ENCODE data around the gene PEAR1. TPM values are rescaled to one million over a fixed set of nuclear protein-coding genes. Genes with fewer than 3 reads are reported as not detected.

The PEAR1 gene
- total and polyA plus RNA-seq, 2 of the 8 experiments (the other 6 are each of a cell fraction or from before 2014, with no cell fraction given) = 0.63 to 0.71 TPM

GRCh38 chr1:156860113-156860627 lies 33.3 kb upstream of the PEAR1 start:
- H3K4me2 ChIP-seq (ENCODE audit: insufficient read depth in 1 of 2, low read depth in 2 of 2, low read length in 2 of 2) = peak overlapping the region; percentile 73 to 94
- H4K5ac ChIP-seq (ENCODE audit: insufficient read length, low read depth, low read length) = no peak overlapping the region
- H2BK20ac ChIP-seq (ENCODE audit: low read length) = no peak overlapping the region
- H3K9me3 ChIP-seq (ENCODE audit: insufficient read depth in 2 of 2, low read depth in 1 of 2, low read length in 1 of 2) = no peaks in the 10 kb centered on the region
- no peaks in the 10 kb centered on the region for H3K79me2 ChIP-seq (ENCODE audit: control insufficient read depth in 1 of 2, insufficient read depth in 2 of 2, low read length in 2 of 2)
- CTCF ChIA-PET (ENCODE audit: partially characterized antibody) = interaction anchor here (0.6 to 25.2 kb wide), 40 partner anchors 11 to 965 kb away, joined by 3 to 719 read pairs (median 6); partner anchors contain the start of genes CRABP2, HDGF, ISG20L2 and LRRC71
- H2BK120ac ChIP-seq (replicated peaks; ENCODE audit: low read depth, low read length) = no peak overlapping the region
- H4K91ac ChIP-seq (replicated peaks; ENCODE audit: insufficient read length, low read length) = no peak overlapping the region
- no peak overlapping the region for H3K56ac ChIP-seq (replicated peaks; ENCODE audit: insufficient read length, low read depth, low read length)
- no peak overlapping the region for H3K4ac ChIP-seq (replicated peaks; ENCODE audit: insufficient read length, low read depth, low read length)
- no peak overlapping the region for H3K23ac ChIP-seq (ENCODE audit: insufficient read length)
- H3K36me3 ChIP-seq (ENCODE audit: control insufficient read depth in 2 of 4, insufficient read depth in 4 of 4, low read length in 3 of 4) = peaks cover 0 to 2% (median 0%) of the 10 kb centered on the region in 4 experiments; a peak in 1 of 8 replicates
- peaks cover 19% of the 10 kb centered on the region; the same call in 1 of the 2 replicates for H3K23me2 ChIP-seq (ENCODE audit: low read depth, low read length)
- H3K4me1 ChIP-seq (replicated peaks in 1 of 4; ENCODE audit: control insufficient read depth in 3 of 4, insufficient read depth in 4 of 4, low read length in 3 of 4) = peaks cover 0 to 15% (median 9%) of the 10 kb centered on the region in 4 experiments; a peak in 6 of 7 replicates
- 7% methylated on average over 32 of the region's 35 CpGs; no CpG with 5 or more reads in 1 of the 2 experiments for WGBS, 2 experiments (ENCODE audit: extremely low coverage in 1 of 2, insufficient coverage in 1 of 2, insufficient read length in 1 of 2, insufficient replicate concordance in 2 of 2, low coverage in 1 of 2, low lambda C conversion rate in 2 of 2, missing lambda C conversion rate in 1 of 2)
- H3K18ac ChIP-seq (ENCODE audit: extremely low read depth, low read length) = no peak overlapping the region; the same call in none of the 2 replicates
- H2BK12ac ChIP-seq (ENCODE audit: low read depth, low read length) = no peak overlapping the region
- H2AFZ ChIP-seq (ENCODE audit: low read length) = peak overlapping the region; percentile 66; the same call in 1 of the 2 replicates
- no peak overlapping the region for H2BK5ac ChIP-seq (ENCODE audit: low read depth, low read length)
- H2BK15ac ChIP-seq (ENCODE audit: low read length) = no peak overlapping the region
- no peak overlapping the region for H2AK5ac ChIP-seq (ENCODE audit: low read depth, low read length)
- no peaks in the 10 kb centered on the region for H3K79me1 ChIP-seq (ENCODE audit: low read depth, low read length)
- peaks cover 1 to 10% of the 10 kb centered on the region in 2 experiments for H4K20me1 ChIP-seq (replicated peaks in 1 of 2; ENCODE audit: control insufficient read depth in 1 of 2, insufficient read depth in 2 of 2, low read length in 2 of 2)
- H3K27me3 ChIP-seq (replicated peaks in 1 of 4; ENCODE audit: control insufficient read depth in 3 of 4, extremely low read depth in 1 of 4, insufficient read depth in 3 of 4, low read length in 3 of 4) = peaks cover 55 to 87% (median 82%) of the 10 kb centered on the region in 4 experiments
- H3K27ac ChIP-seq (ENCODE audit: low read depth, low read length) = no peak overlapping the region
- H4K8ac ChIP-seq (ENCODE audit: extremely low read depth, insufficient read depth, low read length) = no peak overlapping the region
- FAIRE-seq (no peak), DNase-seq (ENCODE audit: low read depth in 1 of 2, low spot score in 2 of 2) (peak in 1 of 2 experiments; percentile 85)
- H3K14ac ChIP-seq (ENCODE audit: insufficient read length) = no peak overlapping the region
- POLR2A ChIA-PET (ENCODE audit: partially characterized antibody) = interaction anchor here (0.6 to 2.5 kb wide), 19 partner anchors 11 to 168 kb away, joined by 3 to 7 read pairs (median 3); partner anchors contain the start of gene MRPL24
- H3K9ac ChIP-seq (replicated peaks in 1 of 4; ENCODE audit: extremely low read depth in 1 of 4, low read depth in 3 of 4, low read length in 3 of 4) = no peak overlapping the region
- H3K4me3 ChIP-seq (ENCODE audit: extremely low read depth in 1 of 4, insufficient read depth in 2 of 4, low read depth in 3 of 4, low read length in 4 of 4) = peak overlapping the region; percentile 31 to 62 (median 58)
- peak; percentile 67 to 80 (median 74) for TF ChIP-seq CTCF (IDR thresholded peaks at IDR 0.05; ENCODE audit: control extremely low read depth in 1 of 3, insufficient read depth in 1 of 3, low read depth in 1 of 3, low read length in 3 of 3)
- TF ChIP-seq SUZ12 (IDR thresholded peaks at IDR 0.05; ENCODE audit: low read length) = no peak; the same call in 1 of the 2 replicates
- no peak for TF ChIP-seq HDAC2 (IDR thresholded peaks at IDR 0.05; ENCODE audit: borderline replicate concordance in 1 of 2, low read depth in 2 of 2, low read length in 2 of 2)
- TF ChIP-seq POLR2A (IDR thresholded peaks at IDR 0.05; ENCODE audit: control extremely low read depth in 1 of 2, low read depth in 2 of 2, low read length in 2 of 2) = no peak
- no peak for TF ChIP-seq GTF2F1 (IDR thresholded peaks at IDR 0.05; ENCODE audit: borderline replicate concordance, low read depth, low read length)
- no peak for TF ChIP-seq KDM5A (IDR thresholded peaks at IDR 0.05; ENCODE audit: low read length)
- no peak for TF ChIP-seq SIRT6 (IDR thresholded peaks at IDR 0.05; ENCODE audit: low read length)
- peak in 1 of 2 experiments; percentile 52; a peak in 2 of 4 replicates for TF ChIP-seq SIN3A (conservative IDR thresholded peaks at IDR 0.05 in 1 of 2, IDR thresholded peaks at IDR 0.05 in 1 of 2; ENCODE audit: low read depth in 1 of 2, low read length in 2 of 2)
- no peak for TF ChIP-seq TCF12 (IDR thresholded peaks at IDR 0.05; ENCODE audit: low read depth, low read length)
